Fibroblast of mammary gland (primary cell): Measurements from ENCODE around the gene HOXC5.

Experiments used
- DNase-seq: peaks from one replicate; pipeline ENCODE4 v3.0.0-alpha.2; 2010; ENCODE audit warnings: low read depth
- H3K4me3 ChIP-seq: 2 replicates; pipeline ENCODE4 v1.5.1; 2011; ENCODE audit warnings: low read depth, mild to moderate bottlenecking, low read length, moderate library complexity; ENCODE audit not compliant: control insufficient read depth
- CTCF ChIP-seq: conservative IDR thresholded peaks from 2 replicates; pipeline ENCODE4 v1.5.1; 2011; ENCODE audit warnings: low read depth, low read length, inconsistent platforms; ENCODE audit not compliant: control insufficient read depth, insufficient read depth

Gene HOXC5

GRCh38 chr12:54014377-54015017, 18.4 kb upstream of the HOXC5 start:
- no peak for DNase-seq
- H3K4me3 ChIP-seq = peak overlapping the region; percentile 33
- TF ChIP-seq CTCF = no peak

GRCh38 chr12:54015018-54015931, 17.6 kb upstream of the HOXC5 start:
- DNase-seq = no peak
- no peak overlapping the region for H3K4me3 ChIP-seq
- TF ChIP-seq CTCF = no peak

GRCh38 chr12:54016051-54016450, 16.8 kb upstream of the HOXC5 start:
- no peak for TF ChIP-seq CTCF
- H3K4me3 ChIP-seq = peak overlapping the region; percentile 94
- no peak for DNase-seq

- no peak for TF ChIP-seq CTCF
- DNase-seq = peak; percentile 96
- peak overlapping the region; percentile 94 for H3K4me3 ChIP-seq
Observed at GRCh38 chr12:54016478-54016964, 16.3 kb upstream of the HOXC5 start.

GRCh38 chr12:54017027-54017788, 15.6 kb upstream of the HOXC5 start:
- peak overlapping the region; percentile 94 for H3K4me3 ChIP-seq
- peak; percentile 4 for TF ChIP-seq CTCF
- DNase-seq = peak; percentile 51

GRCh38 chr12:54017878-54018467, 14.9 kb upstream of the HOXC5 start:
- TF ChIP-seq CTCF = no peak
- peak; percentile 95 for DNase-seq
- H3K4me3 ChIP-seq = peak overlapping the region; percentile 94
